SH-SY5Y (cell line): ENCODE data around the gene MAP7D1.

Experiments
- GATA2 ChIP-seq: IDR thresholded peaks from 2 replicates; pipeline ENCODE4 v1.6.1; 2011; ENCODE audit warnings: mild to moderate bottlenecking, low read depth, low read length
- GATA3 ChIP-seq: IDR thresholded peaks from 2 replicates; pipeline ENCODE4 v1.6.1; 2011; ENCODE audit warnings: low read depth, mild to moderate bottlenecking, low read length, moderate library complexity

DNA sequence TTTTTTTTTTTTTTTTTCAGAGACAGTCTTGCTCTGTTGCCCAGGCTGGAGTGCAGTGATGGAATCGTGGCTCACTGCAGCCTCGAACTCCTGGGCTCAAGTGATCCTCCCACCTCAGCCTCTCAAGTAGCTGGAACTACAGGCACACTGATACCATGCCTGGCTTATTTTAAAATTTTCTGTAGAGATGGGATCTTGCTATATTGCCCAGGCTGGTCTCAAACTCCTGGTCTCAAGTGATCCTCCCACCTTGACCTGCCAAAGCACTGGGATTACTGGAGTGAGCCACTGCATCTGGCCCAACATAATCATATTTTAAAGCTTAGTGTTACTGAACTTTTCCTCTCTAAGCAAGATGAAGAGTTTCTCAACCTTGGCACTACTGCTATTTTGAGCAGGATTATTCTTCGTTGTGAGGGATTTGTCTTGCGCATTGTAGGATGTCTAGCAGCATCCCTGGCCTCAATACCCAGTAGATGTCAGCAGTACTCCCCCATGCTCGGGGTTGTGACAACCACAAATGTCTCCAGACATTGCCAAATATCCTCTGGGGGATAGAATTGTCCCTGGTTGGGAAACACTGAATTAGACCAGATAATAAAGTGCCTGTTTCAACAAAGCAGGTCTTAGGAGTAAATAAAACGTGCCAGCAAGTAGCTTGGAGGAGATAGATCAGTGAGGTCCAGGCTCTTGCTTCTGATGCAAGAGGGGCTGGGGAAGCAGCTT, 53.2 kb downstream of the MAP7D1 start:
- TF ChIP-seq GATA2 = no peak
- no peak for TF ChIP-seq GATA3
